ENCODE measurements around the gene CYBC1.

CYBC1 gene

GRCh38 chr17:82468692-82469091, 18.1 kb upstream of the CYBC1 start:
- DNase-seq (ENCODE audit: low spot score) (no peak), ATAC-seq (ENCODE audit: low read depth) (no peak)
- TF ChIP-seq CTCF (IDR thresholded peaks at IDR 0.05; ENCODE audit: poor library complexity, severe bottlenecking): no peak
- Histone ChIP-seq H3K27me3 (ENCODE audit: insufficient read depth, poor library complexity, severe bottlenecking) (no peaks in the 10 kb centered on the region), H3K36me3 (ENCODE audit: low read depth) (peaks cover 41% of the 10 kb centered on the region), H3K4me1 (ENCODE audit: insufficient read depth, poor library complexity, severe bottlenecking) (no peaks in the 10 kb centered on the region), H3K27ac (ENCODE audit: poor library complexity, severe bottlenecking) (no peak overlapping the region), H3K4me3 (ENCODE audit: severe bottlenecking) (no peak overlapping the region), H3K9me3 (ENCODE audit: severe bottlenecking) (no peaks in the 10 kb centered on the region)

- H3K9me3 ChIP-seq (ENCODE audit: severe bottlenecking): no peaks in the 10 kb centered on the region
- DNase-seq (ENCODE audit: low spot score) (no peak), ATAC-seq (ENCODE audit: low read depth) (no peak)
- H3K27me3 ChIP-seq (ENCODE audit: insufficient read depth, poor library complexity, severe bottlenecking): no peaks in the 10 kb centered on the region
- H3K27ac ChIP-seq (ENCODE audit: poor library complexity, severe bottlenecking): no peak overlapping the region
- H3K4me1 ChIP-seq (ENCODE audit: insufficient read depth, poor library complexity, severe bottlenecking): no peaks in the 10 kb centered on the region
- H3K36me3 ChIP-seq (ENCODE audit: low read depth): peaks cover 44% of the 10 kb centered on the region
- no peak for TF ChIP-seq CTCF (IDR thresholded peaks at IDR 0.05; ENCODE audit: poor library complexity, severe bottlenecking)
- no peak overlapping the region for H3K4me3 ChIP-seq (ENCODE audit: severe bottlenecking)
These were observed 14.6 kb upstream of the CYBC1 start for GRCh38 chr17:82465023-82465603.

- Histone ChIP-seq H3K4me1 (ENCODE audit: insufficient read depth, poor library complexity, severe bottlenecking) (peaks cover 1% of the 10 kb centered on the region), H3K27ac (ENCODE audit: poor library complexity, severe bottlenecking) (no peak overlapping the region), H3K4me3 (ENCODE audit: severe bottlenecking) (no peak overlapping the region), H3K36me3 (ENCODE audit: low read depth) (peaks cover 43% of the 10 kb centered on the region), H3K9me3 (ENCODE audit: severe bottlenecking) (no peaks in the 10 kb centered on the region), H3K27me3 (ENCODE audit: insufficient read depth, poor library complexity, severe bottlenecking) (no peaks in the 10 kb centered on the region)
- ATAC-seq (ENCODE audit: low read depth) (no peak), DNase-seq (ENCODE audit: low spot score) (no peak)
- TF ChIP-seq CTCF (IDR thresholded peaks at IDR 0.05; ENCODE audit: poor library complexity, severe bottlenecking): no peak
These were observed 14.0 kb upstream of the CYBC1 start for GRCh38 chr17:82464567-82464929.

GRCh38 chr17:82463925-82464566, 13.5 kb upstream of the CYBC1 start:
- no peak overlapping the region for H3K4me3 ChIP-seq (ENCODE audit: severe bottlenecking)
- no peaks in the 10 kb centered on the region for H3K27me3 ChIP-seq (ENCODE audit: insufficient read depth, poor library complexity, severe bottlenecking)
- no peaks in the 10 kb centered on the region for H3K9me3 ChIP-seq (ENCODE audit: severe bottlenecking)
- no peak overlapping the region for H3K27ac ChIP-seq (ENCODE audit: poor library complexity, severe bottlenecking)
- H3K36me3 ChIP-seq (ENCODE audit: low read depth): peaks cover 39% of the 10 kb centered on the region
- H3K4me1 ChIP-seq (ENCODE audit: insufficient read depth, poor library complexity, severe bottlenecking): peaks cover 4% of the 10 kb centered on the region
- TF ChIP-seq CTCF (IDR thresholded peaks at IDR 0.05; ENCODE audit: poor library complexity, severe bottlenecking): no peak
- ATAC-seq (ENCODE audit: low read depth): no peak
- no peak for DNase-seq (ENCODE audit: low spot score)

- peaks cover 4% of the 10 kb centered on the region for H3K4me1 ChIP-seq (ENCODE audit: insufficient read depth, poor library complexity, severe bottlenecking)
These were observed 12.8 kb upstream of the CYBC1 start for GRCh38 chr17:82463391-82463790.

More at GRCh38 chr17:82463391-82463790, 12.8 kb upstream of the CYBC1 start:
- no peak overlapping the region for H3K27ac ChIP-seq (ENCODE audit: poor library complexity, severe bottlenecking)
- H3K9me3 ChIP-seq (ENCODE audit: severe bottlenecking): no peaks in the 10 kb centered on the region
- peaks cover 33% of the 10 kb centered on the region for H3K36me3 ChIP-seq (ENCODE audit: low read depth)
- ATAC-seq (ENCODE audit: low read depth) (no peak), DNase-seq (ENCODE audit: low spot score) (no peak)
- H3K4me3 ChIP-seq (ENCODE audit: severe bottlenecking): no peak overlapping the region
- H3K27me3 ChIP-seq (ENCODE audit: insufficient read depth, poor library complexity, severe bottlenecking): no peaks in the 10 kb centered on the region
- no peak for TF ChIP-seq CTCF (IDR thresholded peaks at IDR 0.05; ENCODE audit: poor library complexity, severe bottlenecking)
